ENCODE measurements around the gene DCP1B. TPM values are rescaled to one million over a fixed set of nuclear protein-coding genes. Genes with fewer than 3 reads are reported as not detected.

DCP1B gene
- total RNA-seq, 1 experiment from 2014 or later: 8.3 TPM

GRCh38 chr12:1919763-1920162 lies 84.5 kb downstream of the DCP1B start:
- no peak for DNase-seq (ENCODE audit: low read depth)

- DNase-seq (ENCODE audit: low read depth): peak; percentile 9
These were observed 85.0 kb downstream of the DCP1B start for GRCh38 chr12:1919284-1919683.

- no peak for DNase-seq (ENCODE audit: low read depth)
These were observed 85.4 kb downstream of the DCP1B start for GRCh38 chr12:1918884-1919236.

- DNase-seq (ENCODE audit: low read depth): no peak
These were observed 86.0 kb downstream of the DCP1B start, which contains the start of gene CACNA2D4 for GRCh38 chr12:1918081-1918883. Gene CACNA2D4 (minus strand): TSS chr12:1918652. CDS start chr12:1918473, 179 bp downstream.

- no peak for DNase-seq (ENCODE audit: low read depth)
These were observed 86.8 kb downstream of the DCP1B start for GRCh38 chr12:1917172-1918070.

GRCh38 chr12:1916371-1917171 lies 87.7 kb downstream of the DCP1B start:
- DNase-seq (ENCODE audit: low read depth): peak; percentile 4

GRCh38 chr12:1915082-1915968 lies 88.9 kb downstream of the DCP1B start:
- peak; percentile 2 for DNase-seq (ENCODE audit: low read depth)

- DNase-seq (ENCODE audit: low read depth): no peak
These were observed 89.9 kb downstream of the DCP1B start for GRCh38 chr12:1914114-1914911.

GRCh38 chr12:1913377-1914113 lies 90.7 kb downstream of the DCP1B start:
- DNase-seq (ENCODE audit: low read depth): no peak

- peak; percentile 51 for DNase-seq (ENCODE audit: low read depth)
These were observed 91.5 kb downstream of the DCP1B start for GRCh38 chr12:1912580-1913376.

GRCh38 chr12:1911598-1912575 lies 92.4 kb downstream of the DCP1B start:
- no peak for DNase-seq (ENCODE audit: low read depth)

GRCh38 chr12:1910468-1910867 lies 93.8 kb downstream of the DCP1B start:
- no peak for DNase-seq (ENCODE audit: low read depth)

- no peak for DNase-seq (ENCODE audit: low read depth)
These were observed 95.5 kb downstream of the DCP1B start for GRCh38 chr12:1908758-1909157.

- DNase-seq (ENCODE audit: low read depth): peak; percentile 27
These were observed 96.3 kb downstream of the DCP1B start for GRCh38 chr12:1907652-1908611.

GRCh38 chr12:1906579-1906978 lies 97.7 kb downstream of the DCP1B start:
- no peak for DNase-seq (ENCODE audit: low read depth)

- no peak for DNase-seq (ENCODE audit: low read depth)
These were observed 99.4 kb downstream of the DCP1B start for GRCh38 chr12:1904875-1905274.
